Measurements from ENCODE around the gene XYLT1. TPM values are rescaled to one million over a fixed set of nuclear protein-coding genes. Genes with fewer than 3 reads are reported as not detected.
"Not testable (repeated sequence)": the region's sequence is repeated elsewhere in the genome, so short reads cannot be mapped to it uniquely, and the experiment has no call there.

XYLT1 gene
- polyA plus RNA-seq, 1 donor from 2014 or later, result 3.3 TPM

DNA sequence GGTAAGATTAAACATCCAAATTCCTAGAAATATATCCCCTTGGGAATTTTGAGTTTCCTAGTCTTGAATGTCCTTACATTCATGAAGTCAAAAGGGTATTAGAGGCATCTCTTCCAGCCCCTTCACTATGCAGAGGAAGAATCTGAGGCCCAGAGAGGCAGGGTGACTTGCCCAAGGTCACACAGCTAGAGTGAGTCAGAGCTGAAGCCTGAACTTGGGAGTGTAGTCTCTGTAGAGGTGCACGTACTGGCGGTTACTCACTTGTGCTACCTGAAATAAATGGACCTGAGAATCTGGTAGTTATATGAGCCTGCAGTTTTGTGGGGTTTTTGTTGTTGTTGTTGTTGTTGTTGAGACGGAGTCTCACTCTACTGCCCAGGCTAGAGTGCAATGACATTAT, 164.0 kb downstream of the XYLT1 start:
- H3K9me2 ChIP-seq (ENCODE audit: insufficient read depth, low read length), result no peaks in the 10 kb centered on the region
- H3K4me3 ChIP-seq (ENCODE audit: low read length), result no peak overlapping the region
- H3K27me3 ChIP-seq (ENCODE audit: insufficient read depth, low read depth, low read length), result no peaks in the 10 kb centered on the region
- H3K9me3 ChIP-seq (ENCODE audit: low read length), result no peaks in the 10 kb centered on the region
- TF ChIP-seq TAF1 (IDR thresholded peaks at IDR 0.05; ENCODE audit: low read depth) (no peak), MXI1 (conservative IDR thresholded peaks at IDR 0.05; ENCODE audit: poor library complexity, severe bottlenecking) (no peak), EP300 (conservative IDR thresholded peaks at IDR 0.05; ENCODE audit: poor library complexity, severe bottlenecking) (no peak), EZH2 (IDR thresholded peaks at IDR 0.05; ENCODE audit: borderline replicate concordance, insufficient read depth, low read length, poor library complexity, severe bottlenecking) (no peak), RAD21 (conservative IDR thresholded peaks at IDR 0.05) (no peak), POLR2AphosphoS5 (IDR thresholded peaks at IDR 0.05) (no peak), SMC3 (conservative IDR thresholded peaks at IDR 0.05; ENCODE audit: poor library complexity) (no peak)
- TF ChIP-seq, protein P1, sequence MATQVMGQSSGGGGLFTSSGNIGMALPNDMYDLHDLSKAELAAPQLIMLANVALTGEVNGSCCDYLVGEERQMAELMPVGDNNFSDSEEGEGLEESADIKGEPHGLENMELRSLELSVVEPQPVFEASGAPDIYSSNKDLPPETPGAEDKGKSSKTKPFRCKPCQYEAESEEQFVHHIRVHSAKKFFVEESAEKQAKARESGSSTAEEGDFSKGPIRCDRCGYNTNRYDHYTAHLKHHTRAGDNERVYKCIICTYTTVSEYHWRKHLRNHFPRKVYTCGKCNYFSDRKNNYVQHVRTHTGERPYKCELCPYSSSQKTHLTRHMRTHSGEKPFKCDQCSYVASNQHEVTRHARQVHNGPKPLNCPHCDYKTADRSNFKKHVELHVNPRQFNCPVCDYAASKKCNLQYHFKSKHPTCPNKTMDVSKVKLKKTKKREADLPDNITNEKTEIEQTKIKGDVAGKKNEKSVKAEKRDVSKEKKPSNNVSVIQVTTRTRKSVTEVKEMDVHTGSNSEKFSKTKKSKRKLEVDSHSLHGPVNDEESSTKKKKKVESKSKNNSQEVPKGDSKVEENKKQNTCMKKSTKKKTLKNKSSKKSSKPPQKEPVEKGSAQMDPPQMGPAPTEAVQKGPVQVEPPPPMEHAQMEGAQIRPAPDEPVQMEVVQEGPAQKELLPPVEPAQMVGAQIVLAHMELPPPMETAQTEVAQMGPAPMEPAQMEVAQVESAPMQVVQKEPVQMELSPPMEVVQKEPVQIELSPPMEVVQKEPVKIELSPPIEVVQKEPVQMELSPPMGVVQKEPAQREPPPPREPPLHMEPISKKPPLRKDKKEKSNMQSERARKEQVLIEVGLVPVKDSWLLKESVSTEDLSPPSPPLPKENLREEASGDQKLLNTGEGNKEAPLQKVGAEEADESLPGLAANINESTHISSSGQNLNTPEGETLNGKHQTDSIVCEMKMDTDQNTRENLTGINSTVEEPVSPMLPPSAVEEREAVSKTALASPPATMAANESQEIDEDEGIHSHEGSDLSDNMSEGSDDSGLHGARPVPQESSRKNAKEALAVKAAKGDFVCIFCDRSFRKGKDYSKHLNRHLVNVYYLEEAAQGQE (IDR thresholded peaks at IDR 0.05; ENCODE audit: borderline replicate concordance), result no peak
- TF ChIP-seq, protein P2, sequence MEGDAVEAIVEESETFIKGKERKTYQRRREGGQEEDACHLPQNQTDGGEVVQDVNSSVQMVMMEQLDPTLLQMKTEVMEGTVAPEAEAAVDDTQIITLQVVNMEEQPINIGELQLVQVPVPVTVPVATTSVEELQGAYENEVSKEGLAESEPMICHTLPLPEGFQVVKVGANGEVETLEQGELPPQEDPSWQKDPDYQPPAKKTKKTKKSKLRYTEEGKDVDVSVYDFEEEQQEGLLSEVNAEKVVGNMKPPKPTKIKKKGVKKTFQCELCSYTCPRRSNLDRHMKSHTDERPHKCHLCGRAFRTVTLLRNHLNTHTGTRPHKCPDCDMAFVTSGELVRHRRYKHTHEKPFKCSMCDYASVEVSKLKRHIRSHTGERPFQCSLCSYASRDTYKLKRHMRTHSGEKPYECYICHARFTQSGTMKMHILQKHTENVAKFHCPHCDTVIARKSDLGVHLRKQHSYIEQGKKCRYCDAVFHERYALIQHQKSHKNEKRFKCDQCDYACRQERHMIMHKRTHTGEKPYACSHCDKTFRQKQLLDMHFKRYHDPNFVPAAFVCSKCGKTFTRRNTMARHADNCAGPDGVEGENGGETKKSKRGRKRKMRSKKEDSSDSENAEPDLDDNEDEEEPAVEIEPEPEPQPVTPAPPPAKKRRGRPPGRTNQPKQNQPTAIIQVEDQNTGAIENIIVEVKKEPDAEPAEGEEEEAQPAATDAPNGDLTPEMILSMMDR (IDR thresholded peaks at IDR 0.05; ENCODE audit: poor library complexity, severe bottlenecking), result no peak
- H3K27ac ChIP-seq (ENCODE audit: low read length), result no peak overlapping the region
- no peaks in the 10 kb centered on the region for H3K79me2 ChIP-seq (replicated peaks; ENCODE audit: insufficient read depth, low read length)
- H2AFZ ChIP-seq (ENCODE audit: low read depth, low read length), result no peak overlapping the region
- no peak overlapping the region for H3K9ac ChIP-seq (ENCODE audit: low read length)
- no peaks in the 10 kb centered on the region for H3K36me3 ChIP-seq (ENCODE audit: insufficient read depth, low read length)
- no peaks in the 10 kb centered on the region for H4K20me1 ChIP-seq (ENCODE audit: insufficient read depth)
- H3K4me2 ChIP-seq (ENCODE audit: low read length), result no peak overlapping the region
- H3F3A ChIP-seq (ENCODE audit: insufficient read depth, low read length, poor library complexity, severe bottlenecking), result no peaks in the 10 kb centered on the region

DNA sequence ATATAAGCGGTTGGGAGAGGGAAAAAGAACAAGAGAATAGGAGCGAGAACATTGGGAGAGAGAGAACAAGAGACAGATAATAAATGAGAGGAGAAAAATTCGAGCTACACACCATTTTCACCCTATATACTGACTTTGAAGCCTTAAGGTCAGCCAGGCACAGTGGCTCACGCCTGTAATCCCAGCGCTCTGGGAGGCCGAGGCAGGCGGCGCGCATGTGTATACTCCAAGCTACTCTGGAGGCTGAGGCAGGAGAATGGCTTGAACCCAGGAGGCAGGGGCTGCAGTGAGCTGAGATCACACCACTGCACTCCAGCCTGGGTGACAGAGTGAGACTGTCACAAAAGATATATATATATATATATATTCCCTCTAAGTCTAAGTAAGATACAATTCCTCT, 164.5 kb downstream of the XYLT1 start:
- not testable (repeated sequence) for H3K9me2 ChIP-seq (ENCODE audit: insufficient read depth, low read length); H3K9me3 ChIP-seq (ENCODE audit: low read length); H3K36me3 ChIP-seq (ENCODE audit: insufficient read depth, low read length); H3K9ac ChIP-seq (ENCODE audit: low read length); H3K4me3 ChIP-seq (ENCODE audit: low read length); H3K27ac ChIP-seq (ENCODE audit: low read length); H4K20me1 ChIP-seq (ENCODE audit: insufficient read depth); H3K79me2 ChIP-seq (replicated peaks; ENCODE audit: insufficient read depth, low read length); H3F3A ChIP-seq (ENCODE audit: insufficient read depth, low read length, poor library complexity, severe bottlenecking); H3K4me2 ChIP-seq (ENCODE audit: low read length); H3K27me3 ChIP-seq (ENCODE audit: insufficient read depth, low read depth, low read length); H2AFZ ChIP-seq (ENCODE audit: low read depth, low read length)

DNA sequence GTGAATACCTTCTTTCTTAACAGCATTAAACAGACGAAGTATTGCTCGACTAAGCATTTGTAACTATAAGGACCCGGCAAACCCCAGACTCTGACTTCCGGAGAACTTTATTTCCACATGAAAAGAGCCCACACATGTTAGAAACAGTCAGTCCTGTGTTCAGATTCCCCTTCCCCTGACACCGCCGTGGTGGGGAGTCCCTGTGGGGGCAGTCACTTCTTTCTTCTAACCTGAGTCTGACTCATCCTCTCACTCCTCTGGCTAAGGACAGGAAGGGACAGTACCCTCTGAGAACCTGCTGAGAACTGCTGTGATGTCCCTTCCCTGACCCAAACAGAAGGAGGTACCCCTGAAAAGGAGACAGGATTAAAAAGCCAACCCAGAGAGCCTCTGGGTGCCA, 165.1 kb downstream of the XYLT1 start:
- Histone ChIP-seq H3F3A (ENCODE audit: insufficient read depth, low read length, poor library complexity, severe bottlenecking) (no peaks in the 10 kb centered on the region), H3K9ac (ENCODE audit: low read length) (no peak overlapping the region), H3K27me3 (ENCODE audit: insufficient read depth, low read depth, low read length) (no peaks in the 10 kb centered on the region), H3K79me2 (replicated peaks; ENCODE audit: insufficient read depth, low read length) (no peaks in the 10 kb centered on the region), H3K4me3 (ENCODE audit: low read length) (no peak overlapping the region), H3K9me3 (ENCODE audit: low read length) (no peaks in the 10 kb centered on the region), H3K9me2 (ENCODE audit: insufficient read depth, low read length) (no peaks in the 10 kb centered on the region), H4K20me1 (ENCODE audit: insufficient read depth) (no peaks in the 10 kb centered on the region), H3K36me3 (ENCODE audit: insufficient read depth, low read length) (no peaks in the 10 kb centered on the region), H3K4me2 (ENCODE audit: low read length) (no peak overlapping the region), H2AFZ (ENCODE audit: low read depth, low read length) (no peak overlapping the region), H3K27ac (ENCODE audit: low read length) (no peak overlapping the region)
- TF ChIP-seq, protein P1 (IDR thresholded peaks at IDR 0.05; ENCODE audit: borderline replicate concordance), result no peak
